Mesothelial cell of epicardium (in vitro differentiated cells): Measurements from ENCODE around the gene PALLD. TPM values are rescaled to one million over a fixed set of nuclear protein-coding genes. Genes with fewer than 3 reads are reported as not detected.

Source experiments
- DNase-seq, 2 experiments: peaks; one replicate each; pipeline ENCODE4 v3.0.0; 2021; ENCODE audit warnings: low spot score in 2 of 2; ENCODE audit not compliant: unreplicated experiment in 2 of 2
- H3K27ac Mint-ChIP-seq: 2 replicates; pipeline ENCODE4 v1.8.0; 2021; ENCODE audit warnings: mixed read lengths
- H3K27me3 Mint-ChIP-seq: 2 replicates; pipeline ENCODE4 v1.8.0; 2021; ENCODE audit warnings: low read depth, mixed read lengths
- H3K36me3 Mint-ChIP-seq: 2 replicates; pipeline ENCODE4 v1.8.0; 2021; ENCODE audit warnings: mixed read lengths
- H3K4me1 Mint-ChIP-seq: 2 replicates; pipeline ENCODE4 v1.8.0; 2021; ENCODE audit warnings: mixed read lengths
- H3K4me3 Mint-ChIP-seq: 2 replicates; pipeline ENCODE4 v1.8.0; 2021; ENCODE audit warnings: mild to moderate bottlenecking, moderate library complexity, mixed read lengths
- H3K9me3 Mint-ChIP-seq: 2 replicates; pipeline ENCODE4 v1.8.0; 2021; ENCODE audit warnings: mixed read lengths
- total RNA-seq: library from RNA; stranded (reverse); gene quantifications from 3 replicates; pipeline ENCODE4 v1.2.1, GENCODE V29; 2021
- TF ChIP-seq, protein P1 (sequence below): fragments of 200-600 bp; sonication (generic); IDR thresholded peaks from one replicate; pipeline ENCODE4 v1.5.0; 2021; ENCODE audit warnings: antibody characterized with exemption; ENCODE audit not compliant: unreplicated experiment

The PALLD gene
- total RNA-seq, 1 donor from 2014 or later: 158 TPM

DNA sequence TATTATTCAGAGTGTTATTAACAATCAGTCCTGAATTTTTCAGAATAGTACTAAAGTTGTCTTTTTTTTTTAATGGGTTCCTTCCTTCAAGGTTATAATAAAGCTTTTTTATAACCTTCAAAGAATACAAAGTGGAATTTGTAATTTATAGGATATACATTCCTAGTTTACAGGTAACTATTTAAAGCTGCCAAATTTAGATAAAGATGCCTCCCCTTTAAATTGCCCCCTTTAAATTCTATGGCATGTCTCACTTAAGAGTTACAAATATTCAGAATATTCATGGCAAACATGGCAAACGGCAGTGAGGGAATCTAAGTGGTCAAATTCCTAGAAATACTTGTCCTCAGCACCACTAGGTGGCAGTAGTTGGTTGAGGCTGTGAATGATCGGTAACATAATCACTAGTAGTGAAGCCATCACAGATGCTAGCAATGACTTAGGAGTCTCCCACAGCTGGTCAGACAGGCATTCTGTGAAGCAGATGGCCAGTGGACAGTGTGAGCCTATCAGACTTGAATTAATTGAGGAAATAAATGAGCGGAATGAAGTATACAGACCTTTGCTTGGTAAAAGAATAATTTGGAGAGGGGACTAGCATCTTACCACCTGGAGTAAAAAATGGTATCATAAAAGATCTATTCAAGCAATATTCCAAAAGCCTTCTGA lies 426.8 kb downstream of the PALLD start:
- TF ChIP-seq, protein P1, sequence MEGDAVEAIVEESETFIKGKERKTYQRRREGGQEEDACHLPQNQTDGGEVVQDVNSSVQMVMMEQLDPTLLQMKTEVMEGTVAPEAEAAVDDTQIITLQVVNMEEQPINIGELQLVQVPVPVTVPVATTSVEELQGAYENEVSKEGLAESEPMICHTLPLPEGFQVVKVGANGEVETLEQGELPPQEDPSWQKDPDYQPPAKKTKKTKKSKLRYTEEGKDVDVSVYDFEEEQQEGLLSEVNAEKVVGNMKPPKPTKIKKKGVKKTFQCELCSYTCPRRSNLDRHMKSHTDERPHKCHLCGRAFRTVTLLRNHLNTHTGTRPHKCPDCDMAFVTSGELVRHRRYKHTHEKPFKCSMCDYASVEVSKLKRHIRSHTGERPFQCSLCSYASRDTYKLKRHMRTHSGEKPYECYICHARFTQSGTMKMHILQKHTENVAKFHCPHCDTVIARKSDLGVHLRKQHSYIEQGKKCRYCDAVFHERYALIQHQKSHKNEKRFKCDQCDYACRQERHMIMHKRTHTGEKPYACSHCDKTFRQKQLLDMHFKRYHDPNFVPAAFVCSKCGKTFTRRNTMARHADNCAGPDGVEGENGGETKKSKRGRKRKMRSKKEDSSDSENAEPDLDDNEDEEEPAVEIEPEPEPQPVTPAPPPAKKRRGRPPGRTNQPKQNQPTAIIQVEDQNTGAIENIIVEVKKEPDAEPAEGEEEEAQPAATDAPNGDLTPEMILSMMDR: peak; percentile 86
- no peak overlapping the region for H3K4me3 Mint-ChIP-seq
- no peaks in the 10 kb centered on the region for H3K27me3 Mint-ChIP-seq
- peak overlapping the region; percentile 28 for H3K27ac Mint-ChIP-seq
- peaks cover 30% of the 10 kb centered on the region for H3K36me3 Mint-ChIP-seq
- no peaks in the 10 kb centered on the region for H3K9me3 Mint-ChIP-seq
- no peak for DNase-seq
- peaks cover 21% of the 10 kb centered on the region for H3K4me1 Mint-ChIP-seq

DNA sequence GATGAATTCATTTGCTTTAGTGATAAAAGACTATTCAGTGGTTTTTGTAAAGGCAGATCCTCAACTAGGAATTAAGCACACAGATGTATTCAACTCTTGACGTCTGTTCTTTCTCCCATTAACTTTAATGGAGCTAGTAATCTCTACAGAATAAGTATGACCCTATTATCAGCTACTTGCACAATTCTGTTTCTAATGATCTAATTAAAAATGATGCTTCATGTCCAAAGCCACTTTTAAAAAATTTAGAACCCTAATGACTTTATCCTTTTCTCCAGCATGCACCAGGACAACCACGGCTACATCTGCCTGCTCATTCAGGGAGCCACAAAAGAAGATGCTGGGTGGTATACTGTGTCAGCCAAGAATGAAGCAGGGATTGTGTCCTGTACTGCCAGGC lies 427.8 kb downstream of the PALLD start:
- H3K4me1 Mint-ChIP-seq: peaks cover 17% of the 10 kb centered on the region

DNA sequence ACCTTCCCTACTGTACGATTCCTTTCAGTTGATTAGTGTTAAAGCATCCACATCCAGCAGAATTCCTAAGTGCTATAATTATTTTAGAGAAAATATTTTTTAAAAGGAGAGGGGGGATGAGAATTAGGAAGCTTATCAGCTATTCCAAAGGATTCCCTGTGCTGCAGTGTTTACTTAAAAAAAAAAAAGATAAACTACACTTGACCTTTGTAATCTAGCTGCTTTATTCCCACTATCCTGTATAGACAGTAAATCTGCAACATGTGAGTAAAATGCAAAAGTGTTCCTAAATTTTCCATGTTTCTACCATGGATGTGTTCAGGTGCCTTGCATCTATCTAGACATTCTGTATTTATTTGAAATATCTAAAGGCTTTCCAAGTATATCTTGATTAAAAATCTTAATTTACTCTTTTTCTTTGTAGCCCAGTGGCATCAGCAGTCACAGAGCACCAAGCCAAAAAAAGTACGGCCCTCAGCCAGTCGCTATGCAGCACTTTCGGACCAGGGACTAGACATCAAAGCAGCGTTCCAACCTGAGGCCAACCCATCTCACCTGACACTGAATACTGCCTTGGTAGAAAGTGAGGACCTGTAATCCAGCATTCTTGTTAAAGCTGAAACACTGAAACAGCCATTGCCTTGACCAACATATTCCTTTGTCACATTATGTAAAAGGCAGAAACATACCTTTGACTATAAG lies 429.1 kb downstream of the PALLD start:
- no peak overlapping the region for H3K27ac Mint-ChIP-seq
- H3K9me3 Mint-ChIP-seq: peaks cover 9% of the 10 kb centered on the region
- TF ChIP-seq, protein P1: no peak
- H3K36me3 Mint-ChIP-seq: peaks cover 49% of the 10 kb centered on the region
- peaks cover 4% of the 10 kb centered on the region for H3K4me1 Mint-ChIP-seq
- no peaks in the 10 kb centered on the region for H3K27me3 Mint-ChIP-seq
- DNase-seq: no peak
- no peak overlapping the region for H3K4me3 Mint-ChIP-seq

More for the DNA sequence above, 427.8 kb downstream of the PALLD start:
- Mint-ChIP-seq H3K36me3 (peaks cover 38% of the 10 kb centered on the region), H3K9me3 (no peaks in the 10 kb centered on the region), H3K27me3 (no peaks in the 10 kb centered on the region), H3K27ac (no peak overlapping the region), H3K4me3 (no peak overlapping the region)
- DNase-seq: no peak
- TF ChIP-seq, protein P1: no peak

DNA sequence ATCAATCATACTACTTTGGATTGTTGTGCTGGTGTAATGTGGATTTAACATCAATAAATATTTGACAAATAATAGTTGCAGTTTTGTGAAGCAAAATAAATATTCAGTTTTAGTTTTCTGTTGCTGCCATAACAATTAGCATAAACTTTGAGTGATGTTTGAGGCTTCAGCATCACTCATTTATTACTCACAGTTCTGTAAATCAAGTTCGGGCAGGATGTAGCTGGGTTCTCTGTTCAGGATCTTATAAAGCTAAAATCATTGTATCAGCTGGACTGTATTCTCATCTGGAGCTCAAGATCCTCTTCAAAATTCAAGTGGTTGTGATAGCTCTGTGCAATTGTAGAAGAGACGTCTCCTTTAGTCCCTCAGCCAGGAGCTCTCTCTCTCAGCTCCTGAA lies 431.5 kb downstream of the PALLD start:
- no peak for DNase-seq
- peak overlapping the region; percentile 59 for H3K27ac Mint-ChIP-seq
- peaks cover 2% of the 10 kb centered on the region for H3K4me1 Mint-ChIP-seq
- TF ChIP-seq, protein P1: no peak
- H3K9me3 Mint-ChIP-seq: peaks cover 30% of the 10 kb centered on the region
- H3K4me3 Mint-ChIP-seq: no peak overlapping the region
- peaks cover 70% of the 10 kb centered on the region for H3K36me3 Mint-ChIP-seq
- no peaks in the 10 kb centered on the region for H3K27me3 Mint-ChIP-seq

DNA sequence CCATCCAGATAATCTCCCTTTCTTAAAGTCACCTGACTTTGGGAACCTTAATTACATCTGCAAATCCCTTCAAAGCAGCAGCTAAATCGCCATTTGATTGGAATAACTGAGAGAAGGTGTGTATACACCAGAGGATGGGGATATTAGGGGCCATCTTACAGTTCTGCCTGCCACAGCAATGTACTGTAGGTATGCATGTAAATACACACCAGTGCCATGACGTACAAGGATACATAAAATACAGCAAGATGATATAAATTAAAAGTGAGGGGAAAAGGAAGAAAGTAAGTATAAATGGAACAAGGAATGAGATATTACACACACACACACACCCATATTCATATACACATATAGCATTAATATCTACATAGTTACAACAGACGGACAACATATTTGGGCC lies 432.0 kb downstream of the PALLD start:
- peaks cover under 1% of the 10 kb centered on the region for H3K4me1 Mint-ChIP-seq
- no peak overlapping the region for H3K4me3 Mint-ChIP-seq
- peaks cover 36% of the 10 kb centered on the region for H3K9me3 Mint-ChIP-seq
- TF ChIP-seq, protein P1: no peak
- H3K36me3 Mint-ChIP-seq: peaks cover 72% of the 10 kb centered on the region
- H3K27ac Mint-ChIP-seq: peak overlapping the region; percentile 59
- no peaks in the 10 kb centered on the region for H3K27me3 Mint-ChIP-seq
- no peak for DNase-seq
